ENCODE data around the gene KCNMB1.

DNA sequence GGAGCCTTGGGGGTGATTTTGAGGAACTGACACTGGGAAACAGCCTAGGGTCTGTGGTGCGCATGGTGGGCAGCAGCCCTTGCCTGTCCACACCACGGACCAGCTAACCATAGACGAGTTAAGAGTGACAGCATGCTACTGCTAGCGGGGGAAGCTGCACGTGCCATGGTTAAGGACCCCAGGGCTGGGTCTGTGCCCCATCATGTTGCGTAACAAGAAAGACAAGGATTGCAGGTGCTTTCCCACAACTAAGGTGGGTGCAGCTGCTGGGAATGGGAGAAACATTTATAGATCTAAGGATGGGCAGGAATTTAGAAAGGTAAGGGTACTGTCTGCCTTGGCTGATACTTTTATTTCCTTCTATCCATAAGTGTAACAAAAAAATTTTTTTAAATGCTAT, 17.9 kb upstream of the KCNMB1 start:
- TF ChIP-seq, protein P1, sequence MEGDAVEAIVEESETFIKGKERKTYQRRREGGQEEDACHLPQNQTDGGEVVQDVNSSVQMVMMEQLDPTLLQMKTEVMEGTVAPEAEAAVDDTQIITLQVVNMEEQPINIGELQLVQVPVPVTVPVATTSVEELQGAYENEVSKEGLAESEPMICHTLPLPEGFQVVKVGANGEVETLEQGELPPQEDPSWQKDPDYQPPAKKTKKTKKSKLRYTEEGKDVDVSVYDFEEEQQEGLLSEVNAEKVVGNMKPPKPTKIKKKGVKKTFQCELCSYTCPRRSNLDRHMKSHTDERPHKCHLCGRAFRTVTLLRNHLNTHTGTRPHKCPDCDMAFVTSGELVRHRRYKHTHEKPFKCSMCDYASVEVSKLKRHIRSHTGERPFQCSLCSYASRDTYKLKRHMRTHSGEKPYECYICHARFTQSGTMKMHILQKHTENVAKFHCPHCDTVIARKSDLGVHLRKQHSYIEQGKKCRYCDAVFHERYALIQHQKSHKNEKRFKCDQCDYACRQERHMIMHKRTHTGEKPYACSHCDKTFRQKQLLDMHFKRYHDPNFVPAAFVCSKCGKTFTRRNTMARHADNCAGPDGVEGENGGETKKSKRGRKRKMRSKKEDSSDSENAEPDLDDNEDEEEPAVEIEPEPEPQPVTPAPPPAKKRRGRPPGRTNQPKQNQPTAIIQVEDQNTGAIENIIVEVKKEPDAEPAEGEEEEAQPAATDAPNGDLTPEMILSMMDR (conservative IDR thresholded peaks at IDR 0.05; ENCODE audit: low read length): no peak
- TF ChIP-seq EZH2phosphoT487 (IDR thresholded peaks at IDR 0.05; ENCODE audit: borderline replicate concordance): no peak

Data from Loucy (cell line).